NCI-H1417 treated with DMSO at 0.1 percent for 48 hours (cell line): Measurements from ENCODE around the gene SLC12A2.

Experiments
- DNase-seq: peaks from one replicate; lab custom pipeline; 2025; lab: John Stamatoyannopoulos, UW

SLC12A2 gene

DNA sequence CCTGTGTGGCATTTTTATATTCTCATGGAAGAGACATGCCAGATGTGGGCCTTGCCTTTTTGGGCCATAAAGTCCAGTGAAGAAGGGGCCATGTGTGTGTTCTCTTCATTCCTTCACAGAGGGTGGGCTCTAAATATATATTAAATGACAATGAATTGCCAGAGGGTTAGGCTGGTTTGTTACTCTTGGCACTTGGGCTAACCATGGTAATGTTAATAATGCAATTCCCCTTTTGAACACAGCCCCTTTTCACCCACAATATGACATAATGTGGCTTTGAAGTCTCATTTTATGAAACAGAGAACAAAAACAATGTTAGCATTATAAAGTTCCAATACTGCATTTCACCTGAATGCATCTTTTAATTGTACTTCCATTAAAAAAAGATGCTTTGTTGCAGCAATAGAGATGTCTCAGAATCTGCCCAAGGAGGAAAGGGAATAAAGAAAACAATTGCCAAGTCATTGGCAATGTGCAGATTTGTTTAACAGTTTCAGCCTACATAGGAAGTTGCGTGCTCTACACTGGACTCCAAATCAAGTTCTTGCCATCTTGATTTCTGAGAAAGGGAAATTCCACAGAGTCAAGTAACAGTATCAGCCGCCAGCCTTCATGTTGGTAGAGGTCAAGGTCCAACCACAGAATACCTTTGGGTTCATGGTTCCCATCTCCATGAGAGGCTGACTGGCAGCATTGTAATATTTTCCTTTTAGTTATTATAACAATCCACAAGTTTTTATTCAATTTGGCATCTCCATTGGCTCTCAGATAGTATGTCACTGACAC lies 141.9 kb downstream of the SLC12A2 start:
- no peak for DNase-seq

- DNase-seq, result no peak
These were observed 144.4 kb downstream of the SLC12A2 start for GRCh38 chr5:128228008-128228407.

GRCh38 chr5:128228521-128228920 lies 145.0 kb downstream of the SLC12A2 start:
- no peak for DNase-seq

- no peak for DNase-seq
These were observed 151.5 kb downstream of the SLC12A2 start for GRCh38 chr5:128234928-128235641.

DNA sequence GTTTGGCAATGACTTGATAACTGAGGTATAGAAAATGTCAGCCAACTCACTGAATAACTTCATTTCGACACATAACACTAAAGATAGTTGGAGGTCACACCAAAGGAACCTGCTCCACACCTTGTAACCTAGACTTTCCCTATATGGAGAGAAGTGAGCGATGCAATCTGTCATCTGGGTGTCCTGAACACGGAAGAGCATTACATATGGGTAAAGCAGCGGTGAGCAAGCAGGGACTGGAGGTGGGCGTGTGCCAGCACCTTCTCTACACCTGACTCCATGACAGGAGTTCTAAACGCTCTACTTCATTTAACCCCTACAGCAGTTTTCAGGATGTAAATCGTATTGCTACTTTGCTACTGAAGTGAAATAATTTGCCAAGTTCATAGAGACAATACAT lies 152.8 kb downstream of the SLC12A2 start:
- no peak for DNase-seq

DNA sequence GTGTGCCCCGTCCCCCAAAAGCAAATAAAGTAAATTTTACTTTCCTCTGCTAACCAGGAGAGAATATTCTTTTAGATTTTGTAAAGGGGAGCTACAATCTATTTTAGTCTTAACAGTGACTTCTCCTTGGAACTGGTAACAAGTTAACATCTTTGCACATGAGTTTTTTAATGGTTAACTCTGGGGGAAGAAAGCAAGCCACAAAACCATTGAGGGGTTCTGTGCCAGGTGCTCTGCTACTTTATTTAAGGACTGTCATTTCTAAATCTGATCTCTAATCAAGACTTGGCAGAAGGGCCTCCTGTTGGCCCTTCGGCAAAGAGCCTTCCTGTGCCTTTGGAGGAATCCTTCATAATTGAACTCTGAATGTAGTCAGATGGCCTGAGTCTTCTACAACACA lies 153.4 kb downstream of the SLC12A2 start:
- no peak for DNase-seq

DNA sequence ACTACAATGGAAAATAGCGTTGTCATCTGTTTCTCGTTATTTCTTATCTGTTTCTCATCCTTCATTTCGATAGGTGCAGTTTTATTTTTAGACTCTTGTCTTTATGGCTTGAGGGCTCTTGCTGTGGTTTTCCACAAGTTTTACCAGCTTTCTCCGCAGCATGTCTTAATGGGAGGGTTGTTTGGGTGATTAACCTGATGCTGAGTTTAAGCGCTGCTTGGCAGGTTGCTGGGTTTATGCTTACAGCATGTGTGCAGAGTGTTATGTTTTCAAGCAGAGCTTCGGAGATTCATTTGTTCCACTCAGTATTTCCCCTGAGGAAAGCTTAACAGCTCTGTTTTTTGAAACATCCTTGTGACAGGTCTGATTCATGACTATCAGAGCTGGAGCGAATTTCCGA lies 154.0 kb downstream of the SLC12A2 start:
- no peak for DNase-seq
